ENCODE data around the gene SUMO1. TPM values are rescaled to one million over a fixed set of nuclear protein-coding genes. Genes with fewer than 3 reads are reported as not detected.

SUMO1 gene
- total RNA-seq (10 to 100 TPM; 58.0 to 72.6 (median 65.5) TPM), polyA plus RNA-seq (100 to 1,000 TPM in 2 of 3 donors, 10 to 100 TPM in 1; 82.5 to 121 (median 120) TPM)
- long read RNA-seq, donor 1, transcript SUMO1-203 (5 exons, 1,536 nt) = major isoform, 79 of 83 reads
- long read RNA-seq, donor 1, partial matches to known transcripts = 0 of 83 reads
- long read RNA-seq, donor 1, other reads (novel, unspliced or antisense) = 0 of 83 reads
- long read RNA-seq, donor 2, transcript SUMO1-203 (5 exons, 1,536 nt) = major isoform, 37 of 38 reads
- long read RNA-seq, donor 2, partial matches to known transcripts = 0 of 38 reads
- long read RNA-seq, donor 2, other reads (novel, unspliced or antisense) = 0 of 38 reads

- peaks cover 20 to 51% (median 34%) of the 10 kb centered on the region in 6 donors for H3K4me1 ChIP-seq
- TF ChIP-seq CTCF (IDR thresholded peaks at IDR 0.05 in 8 of 11, conservative IDR thresholded peaks at IDR 0.05 in 3 of 11) (no peak), POLR2AphosphoS5 (IDR thresholded peaks at IDR 0.05) (peak; percentile 89 to 95 (median 92)), POLR2A (IDR thresholded peaks at IDR 0.05) (peak in 1 of 3 donors; percentile 27)
- H3K27ac ChIP-seq = peak within 1 kb of the TSS; percentile 71 to 95 (median 91)
- intact Hi-C loops (cut with DNase I; ENCODE audit: low total_unique reads) = no loop called here
- WGBS, 5 donors = 4 to 6% (median 4%) methylated on average over 35 to 47 of the region's 54 CpGs
- DNase-seq = peak; percentile 98
- H3K9me3 ChIP-seq = no peaks in the 10 kb centered on the region
- H3K27me3 ChIP-seq (replicated peaks in 1 of 7) = no peaks in the 10 kb centered on the region
- peak within 1 kb of the TSS; percentile 83 to 98 (median 92) for H3K4me3 ChIP-seq
- no peaks in the 10 kb centered on the region for H3K36me3 ChIP-seq
Observed at GRCh38 chr2:202238234-202239197, at the start of gene SUMO1. Gene SUMO1, minus strand, starts transcription at chr2:202238597. Its CDS starts 146 bp downstream, at chr2:202238451.

- no peak for TF ChIP-seq POLR2A (IDR thresholded peaks at IDR 0.05)
- TF ChIP-seq CTCF (IDR thresholded peaks at IDR 0.05 in 8 of 11, conservative IDR thresholded peaks at IDR 0.05 in 3 of 11) = no peak
- TF ChIP-seq POLR2AphosphoS5 (IDR thresholded peaks at IDR 0.05) = no peak
- intact Hi-C loops (cut with DNase I; ENCODE audit: low total_unique reads) = no loop called here
- H3K36me3 ChIP-seq = peaks cover 15 to 100% (median 96%) of the 10 kb centered on the region in 6 donors
- H3K27me3 ChIP-seq (replicated peaks in 1 of 7) = no peaks in the 10 kb centered on the region
- H3K27ac ChIP-seq = no peak overlapping the region
- H3K9me3 ChIP-seq = no peaks in the 10 kb centered on the region
- no peak overlapping the region for H3K4me3 ChIP-seq
- no peak for DNase-seq
- no peaks in the 10 kb centered on the region for H3K4me1 ChIP-seq
Observed at GRCh38 chr2:202286595-202286994, 48.2 kb upstream of the SUMO1 start.

GRCh38 chr2:202278944-202279343, 40.5 kb upstream of the SUMO1 start:
- peaks cover 1 to 46% (median 19%) of the 10 kb centered on the region in 6 donors for H3K4me1 ChIP-seq

More at GRCh38 chr2:202278944-202279343, 40.5 kb upstream of the SUMO1 start:
- no peaks in the 10 kb centered on the region for H3K27me3 ChIP-seq (replicated peaks in 1 of 7)
- peak overlapping the region in 1 of 8 donors; percentile 29 for H3K27ac ChIP-seq
- H3K9me3 ChIP-seq = no peaks in the 10 kb centered on the region
- DNase-seq = no peak
- peaks cover 10 to 91% (median 76%) of the 10 kb centered on the region in 6 donors for H3K36me3 ChIP-seq
- TF ChIP-seq CTCF (IDR thresholded peaks at IDR 0.05 in 8 of 11, conservative IDR thresholded peaks at IDR 0.05 in 3 of 11) (peak in 9 of 11 experiments; percentile 12 to 64 (median 47)), POLR2AphosphoS5 (IDR thresholded peaks at IDR 0.05) (no peak), POLR2A (IDR thresholded peaks at IDR 0.05) (no peak)
- 21 to 61% (median 44%) methylated on average over 1 of the region's 1 CpG for WGBS, 5 donors
- intact Hi-C loops (cut with DNase I; ENCODE audit: low total_unique reads) = no loop called here
- H3K4me3 ChIP-seq = no peak overlapping the region
